SW480 (cell line): ENCODE results near the gene ZNF180.
"Not testable (repeated sequence)": the region's sequence is repeated elsewhere in the genome, so short reads cannot be mapped to it uniquely, and the experiment has no call there.

ENCODE experiments used
- DNase-seq: peaks from one replicate; pipeline ENCODE4 v3.0.0-alpha.2; 2016; ENCODE audit warnings: low spot score

ZNF180 gene

DNA sequence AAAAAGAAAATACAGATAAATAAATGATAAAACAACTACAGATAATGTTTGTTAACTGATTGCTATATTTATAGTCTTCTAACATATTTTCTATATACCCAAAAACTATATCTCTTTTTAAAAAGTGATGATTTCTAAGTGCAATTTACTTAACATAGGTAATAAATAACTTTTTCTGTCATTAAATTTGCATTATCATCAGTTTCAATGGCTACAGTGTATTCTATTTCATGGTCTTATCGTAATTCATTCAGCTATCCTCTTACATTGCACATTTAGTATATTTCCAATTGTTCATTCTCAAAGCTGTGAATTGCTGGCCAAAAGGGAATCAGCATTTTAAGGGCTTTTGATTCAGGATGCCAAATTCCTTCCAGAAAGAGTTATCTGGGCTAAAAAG is 3.6 kb downstream of the ZNF180 start:
- no peak for DNase-seq

DNA sequence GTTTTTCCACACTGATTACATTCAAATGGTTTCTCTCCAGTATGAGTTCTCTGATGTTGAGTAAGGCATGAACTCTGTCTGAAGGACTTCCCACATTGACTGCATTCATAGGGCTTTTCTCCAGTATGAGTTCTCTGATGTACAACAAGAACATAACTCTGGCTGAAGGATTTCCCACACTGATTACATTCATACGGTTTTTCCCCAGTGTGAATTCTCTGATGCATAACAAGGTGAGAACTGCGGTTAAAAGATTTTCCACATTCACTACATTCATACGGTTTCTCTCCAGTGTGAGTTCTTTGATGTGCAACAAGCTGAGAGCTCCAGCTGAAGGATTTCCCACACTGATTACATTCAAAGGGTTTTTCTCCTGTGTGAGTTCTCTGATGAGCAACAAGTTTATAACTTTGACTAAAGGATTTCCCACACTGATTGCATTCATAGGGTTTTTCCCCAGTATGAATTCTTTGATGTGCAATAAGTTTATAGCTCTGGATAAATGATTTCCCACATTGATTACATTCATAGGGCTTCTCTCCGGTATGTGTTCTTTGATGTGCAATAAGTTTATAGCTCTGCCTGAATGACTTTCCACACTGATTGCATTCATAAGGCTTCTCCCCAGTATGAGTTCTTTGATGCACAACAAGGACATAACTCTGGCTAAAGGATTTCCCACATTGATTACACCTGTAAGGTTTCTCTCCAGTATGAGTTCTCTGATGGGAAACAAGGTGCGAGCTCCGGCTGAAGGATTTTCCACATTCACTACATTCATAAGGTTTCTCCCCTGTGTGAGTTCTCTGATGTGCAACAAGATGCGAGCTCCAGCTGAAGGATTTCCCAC is 23.5 kb downstream of the ZNF180 start:
- peak; percentile 25 for DNase-seq

DNA sequence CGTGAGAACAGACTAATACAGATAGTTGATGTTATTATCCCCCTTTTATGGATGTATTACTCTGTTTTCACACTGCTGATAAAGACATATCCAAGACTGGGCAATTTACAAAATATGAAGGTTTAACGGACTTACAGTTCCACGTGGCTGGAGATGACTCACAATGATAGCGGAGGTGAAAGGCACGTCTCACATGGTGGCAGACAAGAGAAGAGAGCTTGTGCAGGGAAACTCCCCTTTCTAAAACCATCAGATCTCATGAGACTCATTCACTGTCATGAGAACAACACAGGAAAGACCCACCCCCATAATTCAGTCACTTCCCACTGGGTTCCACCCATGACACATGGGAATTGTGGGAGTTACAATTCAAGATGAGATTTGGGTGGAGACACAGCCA is 31.6 kb downstream of the ZNF180 start:
- not testable (repeated sequence) for DNase-seq

DNA sequence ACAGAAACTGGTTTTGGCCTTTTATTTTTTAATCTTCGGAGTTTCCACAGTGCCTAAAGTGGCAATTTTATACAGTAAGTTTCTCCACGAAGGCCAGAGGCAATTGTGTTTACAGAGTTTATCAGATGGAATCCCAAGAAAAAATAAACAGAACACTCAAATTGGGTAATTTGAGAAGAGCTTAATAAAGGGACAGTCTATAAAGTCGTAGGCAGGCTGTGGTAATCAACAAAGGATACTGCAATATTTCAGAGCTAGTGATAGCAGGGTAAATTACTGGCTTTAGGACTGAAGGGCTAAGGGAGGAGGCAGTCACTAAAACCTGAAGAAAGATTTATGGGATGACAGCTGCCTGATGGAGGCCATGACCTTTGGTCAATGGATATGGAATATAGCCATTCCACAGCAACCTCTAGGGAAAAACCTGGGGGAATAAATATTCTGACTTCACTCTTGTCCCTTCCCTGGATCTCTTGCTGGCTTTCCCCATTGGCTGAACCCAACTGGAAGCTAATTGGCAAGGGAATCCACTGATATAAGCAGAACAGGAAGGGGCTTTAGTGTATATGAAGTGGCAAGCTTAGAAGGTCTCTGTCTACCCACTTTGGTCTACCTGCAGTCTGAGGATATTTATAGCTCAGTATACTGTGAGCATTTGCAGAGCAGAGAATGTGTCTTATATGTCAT is 37.6 kb downstream of the ZNF180 start:
- DNase-seq = not testable (repeated sequence)

DNA sequence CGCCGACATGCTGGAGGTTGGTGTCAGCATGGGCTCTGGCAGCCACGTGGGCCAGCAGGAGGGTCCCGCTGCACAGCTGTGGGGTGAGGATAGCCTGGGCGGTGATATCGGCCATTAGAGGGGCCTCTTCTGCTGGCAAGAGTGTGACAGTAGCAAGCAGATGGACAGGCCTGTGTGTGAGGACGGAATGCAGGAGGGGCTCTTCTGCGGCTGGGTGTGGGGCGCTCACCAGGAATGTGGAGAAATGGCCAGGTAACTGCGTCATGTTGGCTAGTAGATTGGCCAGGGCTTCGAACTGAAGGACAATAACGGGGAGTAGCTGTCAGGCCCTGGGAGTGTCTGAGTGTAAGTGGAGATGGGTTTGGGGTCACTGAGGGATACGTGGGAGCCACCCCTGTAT is 44.3 kb downstream of the ZNF180 start:
- DNase-seq = not testable (repeated sequence)

DNA sequence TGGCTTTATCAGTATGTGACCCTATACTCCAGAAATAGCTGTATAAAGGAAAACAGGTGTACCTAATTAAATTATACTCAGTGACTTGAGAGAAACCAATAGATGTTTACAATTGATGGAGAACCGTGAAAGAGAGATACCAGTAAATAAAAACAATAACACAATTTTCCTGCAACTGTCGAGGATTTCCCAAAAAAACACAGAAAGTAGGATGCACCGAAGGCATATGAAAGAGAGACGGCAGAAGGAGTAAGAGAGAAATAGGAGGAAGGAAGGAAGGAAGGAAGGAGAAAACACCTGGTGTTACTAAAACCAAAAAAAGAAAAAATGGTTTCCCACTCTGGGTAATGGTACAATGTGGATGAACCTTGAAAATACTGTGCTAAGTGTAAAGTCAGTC is 45.2 kb downstream of the ZNF180 start:
- DNase-seq = no peak

DNA sequence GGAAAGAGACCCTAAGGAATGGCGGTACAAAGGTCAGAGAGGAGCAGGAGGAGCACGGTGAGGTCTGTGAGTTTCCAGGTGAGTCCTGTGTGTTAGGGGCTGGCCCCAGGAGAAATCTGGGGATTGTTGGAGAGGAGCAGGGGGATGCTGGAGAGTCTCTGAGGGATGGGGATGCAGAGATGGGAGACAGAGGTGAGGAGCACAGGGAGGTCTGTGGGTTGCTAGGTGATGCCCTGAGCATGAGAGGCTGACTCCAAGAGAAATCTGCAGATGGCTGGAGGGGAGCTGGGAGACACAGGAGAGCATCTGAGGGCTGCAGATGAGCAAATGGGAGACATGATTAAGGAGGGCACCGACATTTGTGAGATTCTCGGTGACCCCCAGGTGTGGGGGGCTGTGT is 48.0 kb downstream of the ZNF180 start:
- DNase-seq = no peak

DNA sequence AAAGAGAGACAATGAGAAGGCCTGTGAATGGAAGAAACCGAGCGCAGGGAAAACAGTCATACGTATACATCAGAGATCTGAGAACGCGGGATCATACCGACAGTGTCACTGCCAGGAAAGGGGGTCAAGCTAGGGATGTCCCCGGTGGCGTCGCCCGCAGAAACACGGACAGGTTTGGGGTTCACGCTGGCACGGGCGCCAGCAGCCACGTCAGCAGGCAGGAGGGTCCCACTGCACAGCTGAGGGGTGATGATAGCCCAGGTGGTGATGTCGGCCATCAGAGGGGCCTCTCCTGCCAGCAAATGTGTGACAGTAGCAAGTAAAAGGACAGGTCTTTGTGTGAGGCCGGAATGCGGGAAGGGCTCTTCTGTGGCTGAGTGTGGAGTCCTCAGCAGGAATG is 48.6 kb downstream of the ZNF180 start:
- no peak for DNase-seq

DNA sequence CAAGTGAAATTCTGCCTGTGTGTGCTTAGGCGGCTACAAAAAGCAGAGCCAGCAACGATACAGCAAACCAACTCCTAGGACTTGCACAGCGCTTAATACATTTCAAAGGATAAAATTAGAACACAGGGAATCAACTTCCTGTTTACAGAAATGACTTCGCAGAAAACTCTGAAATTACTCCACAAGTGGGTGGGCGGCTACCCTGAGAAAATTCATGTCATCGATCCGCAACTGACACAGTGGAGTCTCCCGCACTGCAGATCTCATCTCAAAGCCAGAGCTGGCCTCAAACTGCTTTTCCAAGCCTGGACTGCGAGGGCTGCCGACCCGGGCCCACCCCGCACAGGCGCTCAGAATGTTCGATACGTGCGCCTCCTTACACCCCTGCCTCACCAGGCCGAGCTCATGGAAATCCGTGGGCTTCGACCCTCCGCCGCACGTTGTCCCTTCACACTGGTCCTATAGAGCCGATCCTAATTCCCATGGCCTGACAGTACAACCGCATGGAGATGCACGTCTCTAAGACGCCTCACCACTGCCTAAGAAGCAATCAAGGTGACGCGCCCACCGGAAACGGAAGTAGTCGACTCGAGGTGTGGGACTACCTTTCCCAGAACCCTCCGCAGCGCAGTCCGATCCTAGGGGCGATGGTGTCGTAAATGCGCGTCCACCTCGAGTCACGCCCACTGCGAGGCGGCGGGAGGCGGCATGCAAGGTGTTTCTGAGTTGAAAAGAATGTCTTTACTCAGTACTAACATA is 52.2 kb downstream of the ZNF180 start, which contains the start of gene ZNF229:
Gene ZNF229 (minus strand): TSS at position 557 of the 759 bp plus-strand sequence. CDS start 5,625 bp downstream, outside the sequence.
- DNase-seq = no peak

DNA sequence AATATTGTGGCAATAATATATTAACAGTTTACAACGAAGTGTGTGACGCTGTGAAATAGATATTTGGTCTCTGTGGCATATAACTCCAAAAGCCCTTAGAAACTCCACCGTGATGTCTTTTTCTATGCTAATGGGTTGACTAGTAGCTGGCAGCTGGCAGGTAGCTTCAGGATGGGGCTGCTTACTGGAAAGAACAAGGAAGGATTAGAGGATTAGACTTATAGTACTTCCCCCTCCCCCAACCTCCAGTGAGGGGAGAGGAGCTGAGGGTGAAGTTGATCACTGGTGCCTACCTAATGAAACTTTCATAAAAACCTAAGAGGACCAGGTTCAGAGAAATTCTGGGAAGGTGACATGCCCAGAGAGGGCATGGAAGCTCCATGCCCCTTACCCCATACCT is 61.9 kb downstream of the ZNF180 start:
- no peak for DNase-seq

DNA sequence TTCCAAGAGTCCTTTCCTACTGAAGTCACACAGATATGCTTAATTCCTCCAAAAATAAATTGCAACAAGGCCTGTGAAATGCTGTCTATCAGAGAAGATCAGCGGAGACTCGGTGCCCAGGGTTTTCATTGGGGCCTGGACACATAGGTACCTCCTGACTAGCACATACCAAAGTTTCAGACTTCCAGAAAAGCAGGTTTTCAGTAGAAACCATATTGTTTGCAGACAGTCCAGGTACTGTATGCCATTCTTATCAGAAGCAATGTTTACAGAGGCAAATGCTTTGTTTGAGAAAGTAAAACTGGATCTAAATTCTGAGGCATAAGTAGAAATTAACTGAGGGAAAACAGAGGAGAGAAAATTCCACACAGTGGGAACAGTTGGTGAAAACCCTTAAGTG is 64.9 kb downstream of the ZNF180 start:
- DNase-seq = no peak

DNA sequence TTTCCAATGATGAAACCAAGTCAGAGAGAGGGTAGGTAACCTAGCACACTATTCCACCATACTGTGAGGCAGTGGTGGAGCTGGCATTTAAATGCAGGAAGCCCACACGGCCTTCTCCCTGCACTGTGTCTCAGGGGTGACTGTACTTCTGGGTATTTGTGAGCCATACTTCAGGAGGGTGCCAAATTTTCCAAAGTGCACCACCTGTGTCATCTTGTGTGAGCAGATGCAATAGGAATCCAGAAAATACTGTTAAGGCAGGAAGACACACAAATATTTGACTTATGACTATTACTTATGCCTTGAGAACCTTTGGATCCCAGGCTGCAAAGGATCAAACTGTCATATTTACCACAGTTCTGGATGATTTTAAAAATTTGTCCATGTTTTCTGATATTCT is 69.4 kb downstream of the ZNF180 start:
- DNase-seq = no peak
